Measurements from ENCODE around the gene PHF19. TPM values are rescaled to one million over a fixed set of nuclear protein-coding genes. Genes with fewer than 3 reads are reported as not detected.

Gene PHF19
- polyA plus RNA-seq, 3 donors = 12.6 to 61.0 (median 12.7) TPM

- no peak for TF ChIP-seq CTCF (IDR thresholded peaks at IDR 0.05)
- no peak overlapping the region for H3K4me3 ChIP-seq (replicated peaks in 1 of 3; ENCODE audit: low read depth in 2 of 3, low read length in 3 of 3)
- no peaks in the 10 kb centered on the region for H3K9me3 ChIP-seq (replicated peaks in 1 of 2; ENCODE audit: control insufficient read depth in 1 of 2, insufficient read depth in 1 of 2, low read length in 2 of 2)
- H2AFZ ChIP-seq (ENCODE audit: insufficient read depth, low read depth, low read length, poor library complexity, severe bottlenecking) = peak overlapping the region; percentile 17
- no peak overlapping the region for H3K4me2 ChIP-seq (replicated peaks; ENCODE audit: extremely low read depth, low read length, poor library complexity, severe bottlenecking)
- no peak for DNase-seq
- Mint-ChIP-seq H3K36me3 (no peaks in the 10 kb centered on the region), H3K27ac (no peak overlapping the region), H3K9me3 (peaks cover 0 to 2% (median 0%) of the 10 kb centered on the region in 7 donors), H3K27me3 (ENCODE audit: low read depth in 3 of 3) (peaks cover 2 to 7% (median 6%) of the 10 kb centered on the region in 3 donors), H3K4me3 (no peak overlapping the region), H3K4me1 (peaks cover 15% of the 10 kb centered on the region)
- intact Hi-C loops (cut with micrococcal nuclease) = no loop called here
- no peaks in the 10 kb centered on the region for H3K36me3 ChIP-seq (replicated peaks in 1 of 2; ENCODE audit: control insufficient read depth in 1 of 2, insufficient read depth in 2 of 2, low read length in 2 of 2)
- WGBS (ENCODE audit: insufficient coverage) = 16% methylated on average over 3 of the region's 8 CpGs
- no peaks in the 10 kb centered on the region for H3K79me2 ChIP-seq (ENCODE audit: insufficient read depth, low read length)
- H3K9ac ChIP-seq (ENCODE audit: insufficient read depth, low read length, poor library complexity, severe bottlenecking) = no peak overlapping the region
- no peaks in the 10 kb centered on the region for H3K4me1 ChIP-seq (ENCODE audit: control insufficient read depth in 1 of 2, insufficient read depth in 2 of 2, low read length in 2 of 2)
- no peaks in the 10 kb centered on the region for H3K27me3 ChIP-seq (ENCODE audit: control insufficient read depth in 2 of 2, insufficient read depth in 2 of 2, low read length in 2 of 2)
- no peak overlapping the region for H3K27ac ChIP-seq (ENCODE audit: low read depth in 1 of 2, low read length in 2 of 2)
- no peaks in the 10 kb centered on the region for H4K20me1 ChIP-seq (ENCODE audit: insufficient read depth, low read length)
Measured at GRCh38 chr9:120886490-120886967, 9.5 kb upstream of the PHF19 start.

GRCh38 chr9:120885958-120886357 lies 9.0 kb upstream of the PHF19 start:
- 0% methylated on average over 3 of the region's 5 CpGs for WGBS (ENCODE audit: insufficient coverage)
- H3K9ac ChIP-seq (ENCODE audit: insufficient read depth, low read length, poor library complexity, severe bottlenecking) = no peak overlapping the region
- H3K27ac Mint-ChIP-seq = no peak overlapping the region
- H3K36me3 ChIP-seq (replicated peaks in 1 of 2; ENCODE audit: control insufficient read depth in 1 of 2, insufficient read depth in 2 of 2, low read length in 2 of 2) = no peaks in the 10 kb centered on the region
- H3K4me2 ChIP-seq (replicated peaks; ENCODE audit: extremely low read depth, low read length, poor library complexity, severe bottlenecking) = no peak overlapping the region
- H3K4me1 Mint-ChIP-seq = peaks cover 17% of the 10 kb centered on the region
- H3K79me2 ChIP-seq (ENCODE audit: insufficient read depth, low read length) = no peaks in the 10 kb centered on the region
- no peak for DNase-seq
- H3K27ac ChIP-seq (ENCODE audit: low read depth in 1 of 2, low read length in 2 of 2) = no peak overlapping the region
- H3K9me3 ChIP-seq (replicated peaks in 1 of 2; ENCODE audit: control insufficient read depth in 1 of 2, insufficient read depth in 1 of 2, low read length in 2 of 2) = no peaks in the 10 kb centered on the region
- no peaks in the 10 kb centered on the region for H4K20me1 ChIP-seq (ENCODE audit: insufficient read depth, low read length)
- no peak overlapping the region for H3K4me3 Mint-ChIP-seq
- peaks cover 2 to 8% (median 6%) of the 10 kb centered on the region in 3 donors for H3K27me3 Mint-ChIP-seq (ENCODE audit: low read depth in 3 of 3)
- TF ChIP-seq CTCF (IDR thresholded peaks at IDR 0.05) = no peak
- H2AFZ ChIP-seq (ENCODE audit: insufficient read depth, low read depth, low read length, poor library complexity, severe bottlenecking) = peak overlapping the region; percentile 17
- no peaks in the 10 kb centered on the region for H3K27me3 ChIP-seq (ENCODE audit: control insufficient read depth in 2 of 2, insufficient read depth in 2 of 2, low read length in 2 of 2)
- peaks cover 0 to 2% (median 0%) of the 10 kb centered on the region in 7 donors for H3K9me3 Mint-ChIP-seq
- no peaks in the 10 kb centered on the region for H3K4me1 ChIP-seq (ENCODE audit: control insufficient read depth in 1 of 2, insufficient read depth in 2 of 2, low read length in 2 of 2)
- no peaks in the 10 kb centered on the region for H3K36me3 Mint-ChIP-seq
- H3K4me3 ChIP-seq (replicated peaks in 1 of 3; ENCODE audit: low read depth in 2 of 3, low read length in 3 of 3) = no peak overlapping the region
- intact Hi-C loops (cut with micrococcal nuclease) = no loop called here
